HEK293 (cell line): Measurements from ENCODE around the gene BAZ2B.
A peak's percentile ranks its signal among the peaks of the same experiment; 100 is the strongest.

Experiments
- IKZF3 ChIP-seq: fragments of 450-650 bp; IDR thresholded peaks from 2 replicates; pipeline ENCODE4 v1.5.0; 2018; ENCODE audit warnings: missing biosample characterization, mild to moderate bottlenecking, missing genetic modification characterization, moderate library complexity
- KLF16 ChIP-seq: fragments of 450-650 bp; formaldehyde crosslinking; IDR thresholded peaks from 2 replicates; pipeline ENCODE4 v1.5.1; 2017; ENCODE audit warnings: missing biosample characterization, missing genetic modification characterization
- MEIS1 ChIP-seq: sonication (generic); formaldehyde crosslinking; IDR thresholded peaks from 2 replicates; pipeline ENCODE4 v1.8.1; 2022; ENCODE audit warnings: missing genetic modification reagents, mild to moderate bottlenecking, borderline replicate concordance
- PRDM1 ChIP-seq: fragments of 450-650 bp; formaldehyde crosslinking; IDR thresholded peaks from 2 replicates; pipeline ENCODE4; 2016; ENCODE audit warnings: missing biosample characterization, missing genetic modification characterization
- SCRT2 ChIP-seq: fragments of 450-650 bp; formaldehyde crosslinking; IDR thresholded peaks from 2 replicates; pipeline ENCODE4 v1.5.1; 2016; ENCODE audit warnings: missing biosample characterization, missing genetic modification characterization
- ZBTB1 ChIP-seq: fragments of 450-650 bp; formaldehyde crosslinking; IDR thresholded peaks from 2 replicates; pipeline ENCODE4 v1.5.1; 2016; ENCODE audit warnings: missing biosample characterization, missing genetic modification characterization
- ZBTB21 ChIP-seq: fragments of 450-650 bp; formaldehyde crosslinking; IDR thresholded peaks from 2 replicates; pipeline ENCODE4 v1.5.1; 2017; ENCODE audit warnings: missing biosample characterization, missing genetic modification characterization
- ZBTB7A ChIP-seq: fragments of 450-650 bp; formaldehyde crosslinking; IDR thresholded peaks from 2 replicates; pipeline ENCODE4 v1.5.1; 2016; ENCODE audit warnings: low read depth, missing biosample characterization, missing genetic modification characterization
- ZFP41 ChIP-seq: fragments of 450-650 bp; formaldehyde crosslinking; IDR thresholded peaks from 2 replicates; pipeline ENCODE4 v1.5.1; 2016; ENCODE audit warnings: missing biosample characterization, missing genetic modification characterization, borderline replicate concordance
- ZNF138 ChIP-seq: fragments of 450-650 bp; formaldehyde crosslinking; IDR thresholded peaks from 2 replicates; pipeline ENCODE4 v1.5.1; 2016; ENCODE audit warnings: missing biosample characterization, missing genetic modification characterization, borderline replicate concordance
- ZNF2 ChIP-seq: fragments of 450-650 bp; formaldehyde crosslinking; IDR thresholded peaks from 2 replicates; pipeline ENCODE4 v1.5.1; 2016; ENCODE audit warnings: missing biosample characterization, missing genetic modification characterization
- ZNF266 ChIP-seq: fragments of 450-650 bp; formaldehyde crosslinking; IDR thresholded peaks from 2 replicates; pipeline ENCODE4 v1.5.1; 2016; ENCODE audit warnings: missing biosample characterization, missing genetic modification characterization, low read depth
- ZNF426 ChIP-seq: fragments of 450-650 bp; formaldehyde crosslinking; IDR thresholded peaks from 2 replicates; pipeline ENCODE4 v1.5.1; 2017; ENCODE audit warnings: missing biosample characterization, missing genetic modification characterization, mild to moderate bottlenecking, inconsistent platforms, moderate library complexity
- ZNF473 ChIP-seq: fragments of 450-650 bp; formaldehyde crosslinking; IDR thresholded peaks from 2 replicates; pipeline ENCODE4 v1.5.1; 2017; ENCODE audit warnings: missing biosample characterization, missing genetic modification characterization
- ZNF501 ChIP-seq: fragments of 450-650 bp; formaldehyde crosslinking; IDR thresholded peaks from 2 replicates; pipeline ENCODE4 v1.5.1; 2016; ENCODE audit warnings: missing biosample characterization, missing genetic modification characterization
- ZNF529 ChIP-seq: fragments of 450-650 bp; formaldehyde crosslinking; IDR thresholded peaks from 2 replicates; pipeline ENCODE4 v1.5.1; 2017; ENCODE audit warnings: missing genetic modification characterization, missing biosample characterization; ENCODE audit not compliant: insufficient replicate concordance
- ZNF558 ChIP-seq: fragments of 450-650 bp; formaldehyde crosslinking; IDR thresholded peaks from 2 replicates; pipeline ENCODE4 v1.5.1; 2016; ENCODE audit warnings: missing biosample characterization, missing genetic modification characterization
- ZNF561 ChIP-seq: fragments of 450-650 bp; IDR thresholded peaks from 2 replicates; pipeline ENCODE4 v1.5.1; 2018; ENCODE audit warnings: missing biosample characterization, missing genetic modification characterization, borderline replicate concordance
- ZNF664 ChIP-seq: fragments of 450-650 bp; formaldehyde crosslinking; IDR thresholded peaks from 2 replicates; pipeline ENCODE4 v1.5.1; 2016; ENCODE audit warnings: missing biosample characterization, missing genetic modification characterization
- ZNF701 ChIP-seq: fragments of 450-650 bp; formaldehyde crosslinking; IDR thresholded peaks from 2 replicates; pipeline ENCODE4 v1.5.1; 2016; ENCODE audit warnings: missing biosample characterization, missing genetic modification characterization
- ZNF830 ChIP-seq: fragments of 450-650 bp; IDR thresholded peaks from 2 replicates; pipeline ENCODE4 v1.5.0; 2018; ENCODE audit warnings: missing biosample characterization, missing genetic modification characterization, low read depth, mild to moderate bottlenecking, moderate library complexity
- TF ChIP-seq, protein P1 (sequence below): fragments of 450-650 bp; formaldehyde crosslinking; IDR thresholded peaks from 2 replicates; pipeline ENCODE4 v1.5.1; 2017; ENCODE audit warnings: missing biosample characterization, missing genetic modification characterization
- TF ChIP-seq, protein P2 (sequence below): fragments of 450-650 bp; formaldehyde crosslinking; IDR thresholded peaks from 2 replicates; pipeline ENCODE4; 2016; ENCODE audit warnings: missing biosample characterization, missing genetic modification characterization
- TF ChIP-seq, protein P3 (sequence below): fragments of 450-650 bp; formaldehyde crosslinking; IDR thresholded peaks from 2 replicates; pipeline ENCODE4 v1.5.1; 2016; ENCODE audit warnings: missing biosample characterization, missing genetic modification characterization
- TF ChIP-seq, protein P4 (sequence below): sonication (generic); formaldehyde crosslinking; IDR thresholded peaks from 2 replicates; pipeline ENCODE4 v1.8.1; 2022; ENCODE audit warnings: mild to moderate bottlenecking, moderate library complexity, missing genetic modification reagents
- TF ChIP-seq, protein P5 (sequence below): fragments of 450-650 bp; formaldehyde crosslinking; IDR thresholded peaks from 2 replicates; pipeline ENCODE4 v1.5.1; 2016; ENCODE audit warnings: missing biosample characterization, missing genetic modification characterization
- TF ChIP-seq, protein P6 (sequence below): fragments of 450-650 bp; formaldehyde crosslinking; IDR thresholded peaks from 2 replicates; pipeline ENCODE4 v1.5.1; 2017; ENCODE audit warnings: missing biosample characterization, mild to moderate bottlenecking, missing genetic modification characterization, moderate library complexity
- TF ChIP-seq, protein P7 (sequence below): fragments of 450-650 bp; formaldehyde crosslinking; IDR thresholded peaks from 2 replicates; pipeline ENCODE4 v1.5.1; 2016; ENCODE audit warnings: missing biosample characterization, missing genetic modification characterization, low read depth

The BAZ2B gene

DNA sequence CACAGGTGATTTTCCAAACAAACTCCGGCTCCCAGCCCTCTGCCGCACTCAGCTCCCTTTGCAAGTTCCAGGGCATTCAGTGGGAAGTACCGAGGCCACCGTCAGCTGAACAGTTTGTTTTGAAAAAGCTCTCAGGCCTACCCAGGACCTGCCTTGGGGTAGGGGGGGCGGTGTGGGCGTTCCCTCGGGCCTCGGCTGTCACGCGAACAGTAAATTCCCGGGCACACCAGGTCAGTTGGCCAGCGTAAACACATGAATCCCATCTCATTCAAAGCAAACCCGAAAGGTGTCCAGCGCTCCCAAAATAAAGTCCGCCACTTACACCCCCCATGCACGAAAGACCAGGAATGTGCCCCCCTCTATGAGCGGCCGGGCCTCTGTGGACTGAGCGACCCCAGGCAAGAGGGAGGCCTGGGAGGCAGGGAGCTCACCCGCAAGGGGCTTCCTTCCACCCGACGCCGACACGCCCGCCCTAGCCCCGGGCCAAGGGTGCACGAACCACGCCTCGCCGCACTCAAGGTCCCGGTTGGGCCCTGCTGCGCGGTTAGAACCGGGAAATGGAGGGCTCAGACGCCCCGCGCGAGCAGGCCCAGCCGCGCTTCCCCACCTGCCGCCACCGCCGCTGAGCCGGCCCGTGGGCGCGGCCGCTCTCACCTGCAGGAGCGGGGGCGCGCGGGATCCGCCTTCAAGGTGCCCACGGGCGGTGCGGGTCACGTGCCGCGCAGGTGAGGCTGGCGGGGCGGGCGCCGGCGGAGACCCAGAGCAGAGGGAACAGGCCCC is 330.2 kb downstream of the BAZ2B start, which contains the start of gene WDSUB1 (continued):
- TF ChIP-seq ZNF501 (tag by site-specific recombination) (no peak; the same call in 1 of the 2 replicates), ZNF138 (tag by site-specific recombination) (no peak), ZBTB7A (tag by site-specific recombination) (no peak), IKZF3 (tag by site-specific recombination) (no peak), ZNF561 (tag by site-specific recombination) (no peak), ZBTB21 (tag by site-specific recombination) (no peak), ZBTB1 (tag by site-specific recombination) (no peak), PRDM1 (tag by site-specific recombination) (no peak), ZNF529 (tag by site-specific recombination) (no peak), MEIS1 (CRISPR knock-in tag) (no peak), ZNF473 (tag by site-specific recombination) (no peak), ZNF664 (tag by site-specific recombination) (no peak), ZNF701 (tag by site-specific recombination) (no peak), SCRT2 (tag by site-specific recombination) (no peak), ZNF2 (tag by site-specific recombination) (no peak; the same call in 1 of the 2 replicates), ZNF426 (no peak), ZFP41 (tag by site-specific recombination) (no peak), KLF16 (tag by site-specific recombination) (peak; percentile 56; the same call in 1 of the 2 replicates), ZNF266 (tag by site-specific recombination) (no peak), ZNF558 (tag by site-specific recombination) (no peak), ZNF830 (tag by site-specific recombination) (no peak)
- TF ChIP-seq, protein P1, sequence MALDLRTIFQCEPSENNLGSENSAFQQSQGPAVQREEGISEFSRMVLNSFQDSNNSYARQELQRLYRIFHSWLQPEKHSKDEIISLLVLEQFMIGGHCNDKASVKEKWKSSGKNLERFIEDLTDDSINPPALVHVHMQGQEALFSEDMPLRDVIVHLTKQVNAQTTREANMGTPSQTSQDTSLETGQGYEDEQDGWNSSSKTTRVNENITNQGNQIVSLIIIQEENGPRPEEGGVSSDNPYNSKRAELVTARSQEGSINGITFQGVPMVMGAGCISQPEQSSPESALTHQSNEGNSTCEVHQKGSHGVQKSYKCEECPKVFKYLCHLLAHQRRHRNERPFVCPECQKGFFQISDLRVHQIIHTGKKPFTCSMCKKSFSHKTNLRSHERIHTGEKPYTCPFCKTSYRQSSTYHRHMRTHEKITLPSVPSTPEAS (tag by site-specific recombination) = no peak
- TF ChIP-seq, protein P2, sequence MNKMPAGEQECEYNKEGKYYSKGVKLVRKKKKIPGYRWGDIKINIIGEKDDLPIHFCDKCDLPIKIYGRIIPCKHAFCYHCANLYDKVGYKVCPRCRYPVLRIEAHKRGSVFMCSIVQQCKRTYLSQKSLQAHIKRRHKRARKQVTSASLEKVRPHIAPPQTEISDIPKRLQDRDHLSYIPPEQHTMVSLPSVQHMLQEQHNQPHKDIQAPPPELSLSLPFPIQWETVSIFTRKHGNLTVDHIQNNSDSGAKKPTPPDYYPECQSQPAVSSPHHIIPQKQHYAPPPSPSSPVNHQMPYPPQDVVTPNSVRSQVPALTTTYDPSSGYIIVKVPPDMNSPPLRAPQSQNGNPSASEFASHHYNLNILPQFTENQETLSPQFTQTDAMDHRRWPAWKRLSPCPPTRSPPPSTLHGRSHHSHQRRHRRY (tag by site-specific recombination) = no peak
- TF ChIP-seq, protein P3, sequence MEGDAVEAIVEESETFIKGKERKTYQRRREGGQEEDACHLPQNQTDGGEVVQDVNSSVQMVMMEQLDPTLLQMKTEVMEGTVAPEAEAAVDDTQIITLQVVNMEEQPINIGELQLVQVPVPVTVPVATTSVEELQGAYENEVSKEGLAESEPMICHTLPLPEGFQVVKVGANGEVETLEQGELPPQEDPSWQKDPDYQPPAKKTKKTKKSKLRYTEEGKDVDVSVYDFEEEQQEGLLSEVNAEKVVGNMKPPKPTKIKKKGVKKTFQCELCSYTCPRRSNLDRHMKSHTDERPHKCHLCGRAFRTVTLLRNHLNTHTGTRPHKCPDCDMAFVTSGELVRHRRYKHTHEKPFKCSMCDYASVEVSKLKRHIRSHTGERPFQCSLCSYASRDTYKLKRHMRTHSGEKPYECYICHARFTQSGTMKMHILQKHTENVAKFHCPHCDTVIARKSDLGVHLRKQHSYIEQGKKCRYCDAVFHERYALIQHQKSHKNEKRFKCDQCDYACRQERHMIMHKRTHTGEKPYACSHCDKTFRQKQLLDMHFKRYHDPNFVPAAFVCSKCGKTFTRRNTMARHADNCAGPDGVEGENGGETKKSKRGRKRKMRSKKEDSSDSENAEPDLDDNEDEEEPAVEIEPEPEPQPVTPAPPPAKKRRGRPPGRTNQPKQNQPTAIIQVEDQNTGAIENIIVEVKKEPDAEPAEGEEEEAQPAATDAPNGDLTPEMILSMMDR = 0 out of 2 replicates have a peak, but pooled peaks have one; percentile 20
- TF ChIP-seq, protein P4, sequence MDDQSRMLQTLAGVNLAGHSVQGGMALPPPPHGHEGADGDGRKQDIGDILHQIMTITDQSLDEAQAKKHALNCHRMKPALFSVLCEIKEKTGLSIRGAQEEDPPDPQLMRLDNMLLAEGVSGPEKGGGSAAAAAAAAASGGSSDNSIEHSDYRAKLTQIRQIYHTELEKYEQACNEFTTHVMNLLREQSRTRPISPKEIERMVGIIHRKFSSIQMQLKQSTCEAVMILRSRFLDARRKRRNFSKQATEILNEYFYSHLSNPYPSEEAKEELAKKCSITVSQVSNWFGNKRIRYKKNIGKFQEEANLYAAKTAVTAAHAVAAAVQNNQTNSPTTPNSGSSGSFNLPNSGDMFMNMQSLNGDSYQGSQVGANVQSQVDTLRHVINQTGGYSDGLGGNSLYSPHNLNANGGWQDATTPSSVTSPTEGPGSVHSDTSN (CRISPR knock-in tag) = no peak
- TF ChIP-seq, protein P5, sequence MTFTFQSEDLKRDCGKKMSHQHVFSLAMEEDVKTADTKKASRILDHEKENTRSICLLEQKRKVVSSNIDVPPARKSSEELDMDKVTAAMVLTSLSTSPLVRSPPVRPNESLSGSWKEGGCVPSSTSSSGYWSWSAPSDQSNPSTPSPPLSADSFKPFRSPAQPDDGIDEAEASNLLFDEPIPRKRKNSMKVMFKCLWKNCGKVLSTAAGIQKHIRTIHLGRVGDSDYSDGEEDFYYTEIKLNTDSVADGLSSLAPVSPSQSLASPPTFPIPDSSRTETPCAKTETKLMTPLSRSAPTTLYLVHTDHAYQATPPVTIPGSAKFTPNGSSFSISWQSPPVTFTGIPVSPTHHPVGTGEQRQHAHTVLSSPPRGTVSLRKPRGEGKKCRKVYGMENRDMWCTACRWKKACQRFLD = no peak
- TF ChIP-seq, protein P6, sequence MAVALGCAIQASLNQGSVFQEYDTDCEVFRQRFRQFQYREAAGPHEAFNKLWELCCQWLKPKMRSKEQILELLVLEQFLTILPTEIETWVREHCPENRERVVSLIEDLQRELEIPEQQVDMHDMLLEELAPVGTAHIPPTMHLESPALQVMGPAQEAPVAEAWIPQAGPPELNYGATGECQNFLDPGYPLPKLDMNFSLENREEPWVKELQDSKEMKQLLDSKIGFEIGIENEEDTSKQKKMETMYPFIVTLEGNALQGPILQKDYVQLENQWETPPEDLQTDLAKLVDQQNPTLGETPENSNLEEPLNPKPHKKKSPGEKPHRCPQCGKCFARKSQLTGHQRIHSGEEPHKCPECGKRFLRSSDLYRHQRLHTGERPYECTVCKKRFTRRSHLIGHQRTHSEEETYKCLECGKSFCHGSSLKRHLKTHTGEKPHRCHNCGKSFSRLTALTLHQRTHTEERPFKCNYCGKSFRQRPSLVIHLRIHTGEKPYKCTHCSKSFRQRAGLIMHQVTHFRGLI (tag by site-specific recombination) = peak; percentile 71; the same call in 1 of the 2 replicates
- TF ChIP-seq, protein P7, sequence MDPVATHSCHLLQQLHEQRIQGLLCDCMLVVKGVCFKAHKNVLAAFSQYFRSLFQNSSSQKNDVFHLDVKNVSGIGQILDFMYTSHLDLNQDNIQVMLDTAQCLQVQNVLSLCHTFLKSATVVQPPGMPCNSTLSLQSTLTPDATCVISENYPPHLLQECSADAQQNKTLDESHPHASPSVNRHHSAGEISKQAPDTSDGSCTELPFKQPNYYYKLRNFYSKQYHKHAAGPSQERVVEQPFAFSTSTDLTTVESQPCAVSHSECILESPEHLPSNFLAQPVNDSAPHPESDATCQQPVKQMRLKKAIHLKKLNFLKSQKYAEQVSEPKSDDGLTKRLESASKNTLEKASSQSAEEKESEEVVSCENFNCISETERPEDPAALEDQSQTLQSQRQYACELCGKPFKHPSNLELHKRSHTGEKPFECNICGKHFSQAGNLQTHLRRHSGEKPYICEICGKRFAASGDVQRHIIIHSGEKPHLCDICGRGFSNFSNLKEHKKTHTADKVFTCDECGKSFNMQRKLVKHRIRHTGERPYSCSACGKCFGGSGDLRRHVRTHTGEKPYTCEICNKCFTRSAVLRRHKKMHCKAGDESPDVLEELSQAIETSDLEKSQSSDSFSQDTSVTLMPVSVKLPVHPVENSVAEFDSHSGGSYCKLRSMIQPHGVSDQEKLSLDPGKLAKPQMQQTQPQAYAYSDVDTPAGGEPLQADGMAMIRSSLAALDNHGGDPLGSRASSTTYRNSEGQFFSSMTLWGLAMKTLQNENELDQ = no peak
